OCI-LY3 (cell line): ENCODE results near the gene FEN1.

ENCODE experiments used
- EZH2phosphoT487 ChIP-seq: fragments of 200-600 bp; shearing (Covaris generic); IDR thresholded peaks from 2 replicates; pipeline ENCODE4 v1.6.1; 2018; ENCODE audit warnings: antibody characterized with exemption, mixed run types, low read depth
- TF ChIP-seq, protein P1 (sequence below): fragments of 200-600, 300-600 bp; sonication (generic); IDR thresholded peaks from 2 replicates; pipeline ENCODE4 v1.5.1; 2014; ENCODE audit warnings: antibody characterized with exemption, low read length, low read depth

DNA sequence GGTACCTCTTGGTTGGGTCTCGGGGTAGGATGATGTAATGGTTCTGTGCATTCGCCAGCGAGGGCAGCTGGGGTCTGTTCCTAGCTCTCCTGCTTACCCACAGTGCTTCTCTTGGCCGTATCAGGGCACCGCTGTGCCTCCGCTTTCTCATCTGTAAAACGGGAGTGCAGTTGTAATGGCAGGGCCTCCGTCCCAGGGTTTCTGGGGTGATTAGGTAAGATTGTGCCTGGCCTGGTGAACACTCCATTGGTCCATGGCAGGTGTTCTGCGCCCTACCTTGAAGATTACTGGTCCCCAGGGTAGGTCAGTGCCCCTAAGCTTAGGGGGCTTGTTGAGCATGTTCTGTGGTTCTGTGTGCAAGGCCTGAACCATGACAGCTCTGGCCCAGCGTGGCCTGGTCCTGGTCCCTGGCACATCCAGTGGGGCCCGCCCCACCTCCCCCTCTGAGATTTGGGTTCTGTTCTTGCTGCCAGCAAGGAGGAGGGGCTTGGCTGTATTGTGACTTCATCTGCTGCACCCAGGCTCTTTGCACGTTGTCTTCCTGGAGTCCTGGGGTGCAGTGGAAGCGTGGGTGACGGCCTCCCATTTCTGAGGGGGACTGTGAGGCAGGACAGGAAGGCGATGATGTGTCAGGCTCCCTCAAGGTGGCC is 35.4 kb upstream of the FEN1 start:
- TF ChIP-seq, protein P1, sequence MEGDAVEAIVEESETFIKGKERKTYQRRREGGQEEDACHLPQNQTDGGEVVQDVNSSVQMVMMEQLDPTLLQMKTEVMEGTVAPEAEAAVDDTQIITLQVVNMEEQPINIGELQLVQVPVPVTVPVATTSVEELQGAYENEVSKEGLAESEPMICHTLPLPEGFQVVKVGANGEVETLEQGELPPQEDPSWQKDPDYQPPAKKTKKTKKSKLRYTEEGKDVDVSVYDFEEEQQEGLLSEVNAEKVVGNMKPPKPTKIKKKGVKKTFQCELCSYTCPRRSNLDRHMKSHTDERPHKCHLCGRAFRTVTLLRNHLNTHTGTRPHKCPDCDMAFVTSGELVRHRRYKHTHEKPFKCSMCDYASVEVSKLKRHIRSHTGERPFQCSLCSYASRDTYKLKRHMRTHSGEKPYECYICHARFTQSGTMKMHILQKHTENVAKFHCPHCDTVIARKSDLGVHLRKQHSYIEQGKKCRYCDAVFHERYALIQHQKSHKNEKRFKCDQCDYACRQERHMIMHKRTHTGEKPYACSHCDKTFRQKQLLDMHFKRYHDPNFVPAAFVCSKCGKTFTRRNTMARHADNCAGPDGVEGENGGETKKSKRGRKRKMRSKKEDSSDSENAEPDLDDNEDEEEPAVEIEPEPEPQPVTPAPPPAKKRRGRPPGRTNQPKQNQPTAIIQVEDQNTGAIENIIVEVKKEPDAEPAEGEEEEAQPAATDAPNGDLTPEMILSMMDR, result no peak
- TF ChIP-seq EZH2phosphoT487, result no peak
